RWPE2 (cell line): ENCODE data around the gene LIME1.

ENCODE experiments used
- ATAC-seq: fragments of 200-7000 bp; cut with Tn5 transposase; 3 replicates; pipeline ENCODE4 v1.9.1; 2021; ENCODE audit warnings: low read depth
- DNase-seq: peaks from one replicate; pipeline ENCODE4 v3.0.0-alpha.2; 2020; ENCODE audit warnings: low spot score
- H3K27ac ChIP-seq: fragments of 450-650 bp; 2 replicates; pipeline ENCODE4 v1.5.1; 2017; ENCODE audit warnings: mild to moderate bottlenecking; ENCODE audit not compliant: poor library complexity, severe bottlenecking
- H3K27me3 ChIP-seq: fragments of 250-450 bp; sonication (Bioruptor Pico); 2 replicates; pipeline ENCODE4 v1.5.1; 2021; ENCODE audit warnings: mild to moderate bottlenecking, moderate library complexity; ENCODE audit not compliant: insufficient read depth, poor library complexity, severe bottlenecking
- H3K36me3 ChIP-seq: fragments of 250-450 bp; sonication (Bioruptor Pico); 2 replicates; pipeline ENCODE4 v1.5.1; 2020; ENCODE audit warnings: low read depth, mild to moderate bottlenecking, moderate library complexity
- H3K4me1 ChIP-seq: fragments of 250-450 bp; sonication (Bioruptor Pico); 2 replicates; pipeline ENCODE4 v1.5.1; 2021; ENCODE audit warnings: mild to moderate bottlenecking, moderate library complexity; ENCODE audit not compliant: insufficient read depth, poor library complexity, severe bottlenecking
- H3K4me3 ChIP-seq: fragments of 250-450 bp; sonication (Bioruptor Pico); 2 replicates; pipeline ENCODE4 v1.5.1; 2021; ENCODE audit warnings: mild to moderate bottlenecking, moderate library complexity; ENCODE audit not compliant: severe bottlenecking
- H3K9me3 ChIP-seq: fragments of 250-450 bp; sonication (Bioruptor Pico); 2 replicates; pipeline ENCODE4 v1.5.1; 2021; ENCODE audit warnings: mild to moderate bottlenecking, moderate library complexity; ENCODE audit not compliant: severe bottlenecking
- TF ChIP-seq, protein P1 (sequence below): fragments of 450-650 bp; IDR thresholded peaks from one replicate; pipeline ENCODE4 v1.5.1; 2017; ENCODE audit warnings: mild to moderate bottlenecking, moderate library complexity; ENCODE audit not compliant: poor library complexity, severe bottlenecking

Gene LIME1

DNA sequence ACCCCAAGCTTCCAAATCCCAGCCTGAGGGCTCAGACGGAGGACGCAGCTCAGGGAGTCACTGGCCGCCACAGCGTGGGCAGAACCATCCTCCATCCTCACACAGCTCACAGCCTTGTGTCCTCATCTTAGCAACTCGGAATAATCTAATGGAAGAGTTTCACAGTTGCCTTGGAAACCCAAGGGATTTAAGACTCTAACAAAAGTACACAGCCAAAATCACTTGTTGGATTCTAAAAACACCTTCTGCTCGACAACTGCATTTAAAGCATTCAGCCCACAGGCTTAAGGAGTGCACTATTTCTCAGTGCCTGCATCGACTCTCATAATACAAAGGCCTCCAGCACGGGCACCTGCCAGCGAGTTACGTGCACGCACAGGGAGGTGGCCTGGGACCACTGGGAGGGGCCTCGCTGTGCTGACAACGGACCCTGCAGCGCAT lies 49.2 kb downstream of the LIME1 start:
- ATAC-seq: peak; percentile 3; the same call in 1 of the 3 replicates
- no peaks in the 10 kb centered on the region for H3K27me3 ChIP-seq
- H3K9me3 ChIP-seq: no peaks in the 10 kb centered on the region
- no peaks in the 10 kb centered on the region for H3K36me3 ChIP-seq
- H3K4me1 ChIP-seq: no peaks in the 10 kb centered on the region
- no peak overlapping the region for H3K27ac ChIP-seq
- peak; percentile 83 for DNase-seq
- H3K4me3 ChIP-seq: no peak overlapping the region
- TF ChIP-seq, protein P1, sequence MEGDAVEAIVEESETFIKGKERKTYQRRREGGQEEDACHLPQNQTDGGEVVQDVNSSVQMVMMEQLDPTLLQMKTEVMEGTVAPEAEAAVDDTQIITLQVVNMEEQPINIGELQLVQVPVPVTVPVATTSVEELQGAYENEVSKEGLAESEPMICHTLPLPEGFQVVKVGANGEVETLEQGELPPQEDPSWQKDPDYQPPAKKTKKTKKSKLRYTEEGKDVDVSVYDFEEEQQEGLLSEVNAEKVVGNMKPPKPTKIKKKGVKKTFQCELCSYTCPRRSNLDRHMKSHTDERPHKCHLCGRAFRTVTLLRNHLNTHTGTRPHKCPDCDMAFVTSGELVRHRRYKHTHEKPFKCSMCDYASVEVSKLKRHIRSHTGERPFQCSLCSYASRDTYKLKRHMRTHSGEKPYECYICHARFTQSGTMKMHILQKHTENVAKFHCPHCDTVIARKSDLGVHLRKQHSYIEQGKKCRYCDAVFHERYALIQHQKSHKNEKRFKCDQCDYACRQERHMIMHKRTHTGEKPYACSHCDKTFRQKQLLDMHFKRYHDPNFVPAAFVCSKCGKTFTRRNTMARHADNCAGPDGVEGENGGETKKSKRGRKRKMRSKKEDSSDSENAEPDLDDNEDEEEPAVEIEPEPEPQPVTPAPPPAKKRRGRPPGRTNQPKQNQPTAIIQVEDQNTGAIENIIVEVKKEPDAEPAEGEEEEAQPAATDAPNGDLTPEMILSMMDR: no peak

DNA sequence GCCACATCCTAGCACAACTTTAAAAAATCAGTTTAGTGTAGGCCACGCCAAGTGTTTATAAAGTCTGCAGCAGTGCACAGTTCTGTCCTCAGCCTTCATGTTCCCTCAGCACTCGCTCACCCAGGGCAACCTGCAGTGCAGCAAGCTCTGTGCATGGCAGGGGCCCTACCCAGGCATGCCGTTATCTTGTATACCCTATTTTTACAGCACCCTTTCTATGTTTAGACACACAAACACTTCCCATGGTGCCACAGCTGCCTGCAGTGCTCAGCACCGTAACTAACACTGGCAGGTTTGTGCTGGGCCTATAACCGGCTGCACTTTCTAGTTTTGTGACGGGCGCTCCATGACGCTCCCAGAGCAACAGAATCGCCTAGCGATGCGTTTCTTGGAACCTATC lies 50.8 kb downstream of the LIME1 start:
- TF ChIP-seq, protein P1: no peak
- H3K9me3 ChIP-seq: no peaks in the 10 kb centered on the region
- H3K4me1 ChIP-seq: no peaks in the 10 kb centered on the region
- ATAC-seq (no peak), DNase-seq (no peak)
- no peaks in the 10 kb centered on the region for H3K27me3 ChIP-seq
- H3K27ac ChIP-seq: no peak overlapping the region
- no peaks in the 10 kb centered on the region for H3K36me3 ChIP-seq
- no peak overlapping the region for H3K4me3 ChIP-seq

DNA sequence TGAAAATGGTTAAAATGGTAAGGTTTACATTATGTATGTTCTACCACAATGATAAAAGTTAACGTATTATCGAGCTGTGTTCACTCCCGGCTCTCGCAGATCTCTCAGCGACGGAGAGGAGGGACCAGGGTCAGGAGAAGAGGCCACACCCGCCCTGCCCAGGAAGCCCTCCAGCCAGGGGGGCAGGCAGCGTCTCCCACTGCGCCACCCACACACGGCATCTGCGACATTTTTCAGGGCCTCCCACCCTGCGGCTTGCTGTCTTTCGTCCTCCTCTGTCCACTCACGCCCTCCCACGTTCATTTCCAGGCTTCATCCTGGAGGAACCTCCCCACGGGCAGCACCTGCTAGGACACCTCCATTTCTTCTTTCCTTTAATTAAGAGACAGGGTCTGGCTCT lies 51.3 kb downstream of the LIME1 start:
- no peak overlapping the region for H3K4me3 ChIP-seq
- no peak overlapping the region for H3K27ac ChIP-seq
- no peaks in the 10 kb centered on the region for H3K4me1 ChIP-seq
- ATAC-seq (no peak), DNase-seq (no peak)
- H3K9me3 ChIP-seq: no peaks in the 10 kb centered on the region
- no peaks in the 10 kb centered on the region for H3K27me3 ChIP-seq
- TF ChIP-seq, protein P1: no peak
- no peaks in the 10 kb centered on the region for H3K36me3 ChIP-seq
